Smooth muscle cell (in vitro differentiated cells): ENCODE data around the gene SAA2. TPM values are rescaled to one million over a fixed set of nuclear protein-coding genes. Genes with fewer than 3 reads are reported as not detected.
"Not testable (repeated sequence)": the region's sequence is repeated elsewhere in the genome, so short reads cannot be mapped to it uniquely, and the experiment has no call there.

Experiments used
- DNase-seq: peaks from one replicate; lab custom pipeline; 2025; ENCODE audit not compliant: unreplicated experiment; lab: John Stamatoyannopoulos, UW
- H2AFZ ChIP-seq: fragments of 200-600 bp; sonication (generic); 2 replicates; pipeline ENCODE4 v1.6.0; 2016; ENCODE audit warnings: antibody characterized with exemption, low read depth, mild to moderate bottlenecking
- H3F3A ChIP-seq: fragments of 200-600 bp; sonication (generic); 2 replicates; pipeline ENCODE4 v1.6.0; 2017; ENCODE audit warnings: antibody characterized with exemption, low read depth
- H3K27ac ChIP-seq: fragments of 200-600 bp; sonication (generic); 2 replicates; pipeline ENCODE4 v1.5.1; 2016; ENCODE audit warnings: low read depth, mild to moderate bottlenecking
- H3K27me3 ChIP-seq: fragments of 200-600 bp; sonication (generic); 2 replicates; pipeline ENCODE4 v1.6.1; 2016; ENCODE audit warnings: low read depth, mild to moderate bottlenecking
- H3K36me3 ChIP-seq: fragments of 200-600 bp; sonication (generic); 2 replicates; pipeline ENCODE4 v1.5.1; 2016; ENCODE audit warnings: low read depth
- H3K4me1 ChIP-seq: fragments of 200-600 bp; sonication (generic); 2 replicates; pipeline ENCODE4 v1.5.1; 2016; ENCODE audit warnings: low read depth
- H3K4me2 ChIP-seq: fragments of 200-600 bp; sonication (generic); 2 replicates; pipeline ENCODE4 v1.6.0; 2016; ENCODE audit warnings: mild to moderate bottlenecking
- H3K4me3 ChIP-seq: fragments of 200-600 bp; sonication (generic); 2 replicates; pipeline ENCODE4 v1.5.1; 2016; ENCODE audit warnings: mild to moderate bottlenecking
- H3K79me2 ChIP-seq: fragments of 200-600 bp; sonication (generic); 2 replicates; pipeline ENCODE4 v1.6.0; 2016; ENCODE audit warnings: low read depth, mild to moderate bottlenecking
- H3K9ac ChIP-seq: fragments of 200-600 bp; sonication (generic); 2 replicates; pipeline ENCODE4 v1.6.0; 2016; ENCODE audit warnings: low read depth
- H3K9me3 ChIP-seq: fragments of 200-600 bp; sonication (generic); replicated peaks from 2 replicates; pipeline ENCODE4 v1.5.1; 2016; ENCODE audit warnings: low read depth
- H4K20me1 ChIP-seq: fragments of 200-600 bp; sonication (generic); 2 replicates; pipeline ENCODE4 v1.6.0; 2016; ENCODE audit warnings: low read depth
- CTCF ChIP-seq: fragments of 200-600 bp; sonication (generic); IDR thresholded peaks from 2 replicates; pipeline ENCODE4 v1.5.1; 2017; ENCODE audit warnings: borderline replicate concordance, mild to moderate bottlenecking, antibody characterized with exemption; ENCODE audit not compliant: insufficient read depth, poor library complexity, severe bottlenecking
- WGBS: methylation state at CpG from one replicate; pipeline ENCODE4 v1.1.7; 2016; ENCODE audit warnings: low lambda C conversion rate; 5-methylcytosine and 5-hydroxymethylcytosine counted together
- polyA plus RNA-seq: library from polyadenylated mRNA; unstranded; fragments of >200 nt; fragmentation: Nextera tagmentation; extraction: Ambion mirVana; gene quantifications from 2 replicates; pipeline ENCODE4 v1.2.1, GENCODE V29; 2016
- total RNA-seq: library from RNA; depleted of rRNA; stranded (reverse); fragments of >200 nt; gene quantifications from 2 replicates; pipeline ENCODE4 v1.2.3, GENCODE V29; 2014

SAA2 gene
- total and polyA plus RNA-seq, 2 experiments from 2014 or later, result not detected

GRCh38 chr11:18265949-18266348 is 17.5 kb upstream of the SAA2 start, which contains the start of gene SAA1:
Gene SAA1 (plus strand): TSS chr11:18266264. CDS start chr11:18266888, 624 bp downstream.
- H2AFZ ChIP-seq, result no peak within 1 kb of the TSS
- no peaks in the 10 kb centered on the region for H3K9me3 ChIP-seq

GRCh38 chr11:18264677-18265555 is 16.4 kb upstream of the SAA2 start:
- Histone ChIP-seq H3K27me3 (no peaks in the 10 kb centered on the region), H3K36me3 (no peaks in the 10 kb centered on the region), H3K4me1 (no peaks in the 10 kb centered on the region), H4K20me1 (no peaks in the 10 kb centered on the region), H3K9ac (no peak overlapping the region), H3F3A (no peaks in the 10 kb centered on the region), H3K79me2 (no peaks in the 10 kb centered on the region), H3K9me3 (no peaks in the 10 kb centered on the region), H2AFZ (no peak overlapping the region), H3K4me3 (no peak overlapping the region), H3K4me2 (no peak overlapping the region), H3K27ac (no peak overlapping the region)
- TF ChIP-seq CTCF, result no peak
- no peak for DNase-seq
- WGBS, result 100% methylated on average over 1 of the region's 1 CpG

More at GRCh38 chr11:18265949-18266348, 17.5 kb upstream of the SAA2 start, which contains the start of gene SAA1:
- no peak for TF ChIP-seq CTCF
- Histone ChIP-seq H3K4me2 (no peak within 1 kb of the TSS), H3K4me1 (no peaks in the 10 kb centered on the region), H3K36me3 (no peaks in the 10 kb centered on the region), H3K4me3 (no peak within 1 kb of the TSS), H3F3A (no peaks in the 10 kb centered on the region), H3K27ac (no peak within 1 kb of the TSS), H3K27me3 (no peaks in the 10 kb centered on the region), H3K79me2 (no peaks in the 10 kb centered on the region), H3K9ac (no peak within 1 kb of the TSS), H4K20me1 (no peaks in the 10 kb centered on the region)
- 85% methylated on average over 8 of the region's 8 CpGs for WGBS
- no peak for DNase-seq

DNA sequence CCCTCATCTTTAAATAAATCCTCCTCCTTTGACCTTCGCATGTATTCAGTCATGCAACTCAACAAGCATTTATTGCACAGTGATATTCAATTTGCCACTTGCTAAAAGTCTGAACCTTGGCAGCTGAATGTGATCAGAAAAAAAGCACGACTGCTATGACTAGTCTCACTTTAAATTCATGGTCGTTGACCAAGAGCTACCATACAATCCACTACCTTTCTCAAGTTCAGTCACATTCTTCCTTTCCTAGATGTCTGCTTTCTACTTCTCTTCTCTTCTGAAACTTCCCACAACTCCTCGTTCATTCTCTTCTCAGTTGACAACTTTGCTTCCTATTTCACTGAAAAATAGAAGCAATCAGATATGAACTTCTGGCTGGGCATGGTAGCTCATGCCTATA is 15.6 kb upstream of the SAA2 start:
- Histone ChIP-seq H3K4me3 (no peak overlapping the region), H3K4me1 (no peaks in the 10 kb centered on the region), H3K9ac (no peak overlapping the region), H3K79me2 (no peaks in the 10 kb centered on the region), H3K36me3 (no peaks in the 10 kb centered on the region), H4K20me1 (no peaks in the 10 kb centered on the region), H3K4me2 (no peak overlapping the region), H3K9me3 (no peaks in the 10 kb centered on the region), H2AFZ (no peak overlapping the region), H3K27ac (no peak overlapping the region), H3K27me3 (no peaks in the 10 kb centered on the region), H3F3A (no peaks in the 10 kb centered on the region)
- DNase-seq, result no peak
- 82% methylated on average over 4 of the region's 4 CpGs for WGBS
- no peak for TF ChIP-seq CTCF

- DNase-seq, result not testable (repeated sequence)
Observed at GRCh38 chr11:18262681-18263350, 14.3 kb upstream of the SAA2 start.

More at GRCh38 chr11:18262681-18263350, 14.3 kb upstream of the SAA2 start:
- H3K9ac ChIP-seq, H3K27me3 ChIP-seq, H3F3A ChIP-seq, H3K27ac ChIP-seq, H2AFZ ChIP-seq, H3K36me3 ChIP-seq, H3K4me1 ChIP-seq, H3K4me2 ChIP-seq, H3K4me3 ChIP-seq, H3K79me2 ChIP-seq, H3K9me3 ChIP-seq, H4K20me1 ChIP-seq: not testable (repeated sequence)
- 59% methylated on average over 8 of the region's 8 CpGs for WGBS
